Subcutaneous adipose tissue (tissue), 4 donors: ENCODE results near the gene PITPNC1. TPM values are rescaled to one million over a fixed set of nuclear protein-coding genes. Genes with fewer than 3 reads are reported as not detected.

Experiments used
- total RNA-seq, 4 donors: library from RNA; depleted of rRNA; stranded (reverse); fragments of >200 nt; gene quantifications; one replicate each; pipeline ENCODE4 v1.1.0, GENCODE V29; 2016
- TF ChIP-seq, protein P1 (sequence below): fragments of 450-650 bp; IDR thresholded peaks from one replicate; pipeline ENCODE4 v1.5.1; 2016; ENCODE audit warnings: low read depth, mild to moderate bottlenecking, control low read depth, antibody characterized with exemption, moderate library complexity

PITPNC1 gene
- total RNA-seq, 4 donors from 2014 or later = 12.1 to 26.8 (median 18.2) TPM

DNA sequence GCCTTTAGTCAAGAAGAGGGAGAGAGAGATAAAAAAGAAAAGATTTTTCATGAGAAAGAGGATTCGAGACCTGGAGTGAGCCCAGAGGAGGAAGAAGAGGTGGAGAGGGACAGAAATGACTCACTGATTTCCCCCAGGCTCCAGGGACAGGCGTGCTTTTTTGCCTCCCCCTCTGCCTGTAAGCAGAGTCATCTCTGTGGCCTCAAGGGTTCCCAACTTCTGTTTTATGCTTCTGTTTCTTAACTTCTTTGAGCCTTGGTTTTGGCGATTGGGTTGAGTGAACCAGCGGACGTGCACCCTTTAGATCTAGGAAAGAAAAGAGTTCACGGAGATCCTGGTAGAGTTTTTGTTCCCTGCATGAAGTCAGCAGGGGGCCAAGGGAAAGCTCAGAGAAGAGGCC lies 192.8 kb downstream of the PITPNC1 start:
- TF ChIP-seq, protein P1, sequence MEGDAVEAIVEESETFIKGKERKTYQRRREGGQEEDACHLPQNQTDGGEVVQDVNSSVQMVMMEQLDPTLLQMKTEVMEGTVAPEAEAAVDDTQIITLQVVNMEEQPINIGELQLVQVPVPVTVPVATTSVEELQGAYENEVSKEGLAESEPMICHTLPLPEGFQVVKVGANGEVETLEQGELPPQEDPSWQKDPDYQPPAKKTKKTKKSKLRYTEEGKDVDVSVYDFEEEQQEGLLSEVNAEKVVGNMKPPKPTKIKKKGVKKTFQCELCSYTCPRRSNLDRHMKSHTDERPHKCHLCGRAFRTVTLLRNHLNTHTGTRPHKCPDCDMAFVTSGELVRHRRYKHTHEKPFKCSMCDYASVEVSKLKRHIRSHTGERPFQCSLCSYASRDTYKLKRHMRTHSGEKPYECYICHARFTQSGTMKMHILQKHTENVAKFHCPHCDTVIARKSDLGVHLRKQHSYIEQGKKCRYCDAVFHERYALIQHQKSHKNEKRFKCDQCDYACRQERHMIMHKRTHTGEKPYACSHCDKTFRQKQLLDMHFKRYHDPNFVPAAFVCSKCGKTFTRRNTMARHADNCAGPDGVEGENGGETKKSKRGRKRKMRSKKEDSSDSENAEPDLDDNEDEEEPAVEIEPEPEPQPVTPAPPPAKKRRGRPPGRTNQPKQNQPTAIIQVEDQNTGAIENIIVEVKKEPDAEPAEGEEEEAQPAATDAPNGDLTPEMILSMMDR = no peak

DNA sequence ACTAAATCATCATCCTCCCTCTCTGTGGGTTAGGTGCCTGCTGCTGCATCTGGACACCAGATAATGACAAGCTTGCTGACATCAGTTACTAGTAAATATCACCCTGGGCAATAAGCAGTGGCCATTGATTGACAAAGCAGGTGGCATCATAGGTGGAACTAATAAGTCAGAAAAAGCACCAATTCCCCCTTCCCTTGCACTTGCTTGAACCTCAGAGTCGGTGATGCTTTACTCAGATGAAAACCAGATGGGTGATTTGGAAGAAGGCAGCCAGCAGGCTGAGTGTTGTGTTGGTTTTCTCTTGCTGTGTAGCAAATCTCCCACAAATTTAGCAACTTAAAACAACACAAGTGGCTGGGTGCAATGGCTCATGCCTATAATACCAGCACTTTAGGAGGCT lies 193.7 kb downstream of the PITPNC1 start:
- TF ChIP-seq, protein P1 = no peak

DNA sequence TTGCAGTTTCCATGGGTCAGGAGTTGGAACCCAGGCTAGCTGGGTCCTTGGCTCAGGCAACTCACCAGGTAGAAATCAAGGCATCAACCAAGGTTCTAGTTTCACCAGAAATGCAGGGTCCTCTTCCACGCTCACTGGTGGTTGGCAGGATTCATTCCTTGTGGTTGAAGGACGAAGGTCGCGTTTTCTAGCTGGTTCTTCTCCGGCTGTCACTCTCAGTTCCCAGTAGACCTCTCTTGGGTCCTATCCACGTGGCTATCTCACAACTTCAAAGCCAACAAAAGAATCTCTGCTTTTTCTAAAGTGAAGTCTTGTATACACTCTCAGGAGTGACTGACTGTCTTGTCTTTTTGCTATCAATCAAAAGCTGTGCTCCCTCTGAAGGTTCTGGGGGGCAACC lies 194.4 kb downstream of the PITPNC1 start:
- TF ChIP-seq, protein P1 = no peak

DNA sequence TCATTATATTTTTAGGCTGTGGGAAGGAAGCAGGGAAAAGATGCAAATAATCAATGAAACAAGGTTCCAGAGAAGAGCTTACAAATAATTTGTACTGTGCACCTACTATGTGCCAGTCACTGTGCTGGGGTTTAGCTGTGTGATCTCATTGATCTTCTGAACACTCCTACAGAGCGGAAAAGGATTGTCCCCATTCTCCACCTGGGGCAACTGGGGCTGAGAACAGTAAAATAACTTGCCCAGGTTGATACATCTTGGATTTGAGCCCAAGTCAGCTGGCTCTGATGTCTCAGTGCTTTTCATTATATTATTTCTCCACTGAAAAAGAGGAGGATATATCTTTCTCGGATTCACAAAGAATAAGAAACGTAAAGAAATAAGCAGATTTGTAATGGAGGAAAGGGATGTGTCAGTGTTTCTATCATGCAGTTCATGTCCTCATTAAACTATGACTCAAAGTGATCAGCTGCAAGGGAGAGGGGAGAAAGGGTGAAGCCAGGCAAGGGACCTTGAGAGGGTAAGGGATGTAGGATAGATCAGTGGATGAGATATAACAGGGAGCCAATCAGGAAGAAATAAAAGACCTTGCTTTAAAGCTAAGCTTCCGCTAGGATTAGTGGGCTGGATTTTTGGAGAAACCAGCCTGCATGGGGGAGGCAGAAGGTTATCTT lies 197.0 kb downstream of the PITPNC1 start:
- TF ChIP-seq, protein P1 = no peak

DNA sequence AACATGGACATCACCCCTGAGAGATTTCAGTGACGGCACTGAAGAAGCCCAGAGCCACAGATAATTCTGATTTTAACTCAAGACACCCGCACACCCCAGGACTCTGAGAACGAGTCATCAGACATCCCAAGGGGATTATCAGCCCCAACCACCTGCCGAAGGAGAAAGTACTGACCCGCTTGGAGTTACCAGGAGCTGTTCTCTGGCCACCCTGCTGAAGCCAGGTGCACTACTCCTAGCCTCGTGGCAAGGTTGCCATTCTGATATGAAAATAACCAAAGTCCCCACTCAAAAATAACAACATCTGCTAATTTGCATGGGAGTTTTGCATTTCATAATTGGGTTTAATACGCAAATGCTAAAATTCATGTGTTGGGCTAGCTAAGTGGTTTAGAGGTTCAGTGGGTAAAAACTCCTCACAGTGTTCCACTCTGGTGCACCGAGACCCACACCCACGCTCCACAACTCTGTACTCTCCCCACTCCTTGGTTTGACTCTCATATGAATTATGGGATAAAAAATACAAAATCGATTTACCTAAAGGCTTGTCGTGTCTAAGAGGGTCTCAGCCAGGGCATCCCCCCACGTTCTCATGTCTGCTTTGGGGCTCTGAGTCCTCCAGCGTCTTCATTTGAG lies 197.7 kb downstream of the PITPNC1 start:
- TF ChIP-seq, protein P1 = no peak

DNA sequence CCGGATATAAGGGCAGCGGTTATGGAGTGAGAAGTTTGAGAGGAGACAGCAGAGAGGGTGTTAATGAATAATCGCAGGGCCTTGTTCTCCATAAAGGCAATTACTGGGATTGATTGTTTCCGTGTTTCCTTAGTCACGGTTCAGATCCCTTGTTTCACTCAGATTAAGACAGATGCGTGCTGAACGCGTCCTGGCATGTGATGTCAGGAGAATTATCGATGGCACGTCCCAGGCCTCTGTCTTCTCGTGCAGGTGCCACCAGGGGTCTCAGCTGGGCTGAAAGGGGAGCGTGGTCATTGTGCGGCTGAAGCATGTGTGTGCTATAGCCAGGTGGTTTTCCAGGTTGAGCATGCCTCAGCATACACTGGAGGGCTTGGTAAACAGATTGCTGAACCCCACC lies 198.2 kb downstream of the PITPNC1 start:
- TF ChIP-seq, protein P1 = no peak

DNA sequence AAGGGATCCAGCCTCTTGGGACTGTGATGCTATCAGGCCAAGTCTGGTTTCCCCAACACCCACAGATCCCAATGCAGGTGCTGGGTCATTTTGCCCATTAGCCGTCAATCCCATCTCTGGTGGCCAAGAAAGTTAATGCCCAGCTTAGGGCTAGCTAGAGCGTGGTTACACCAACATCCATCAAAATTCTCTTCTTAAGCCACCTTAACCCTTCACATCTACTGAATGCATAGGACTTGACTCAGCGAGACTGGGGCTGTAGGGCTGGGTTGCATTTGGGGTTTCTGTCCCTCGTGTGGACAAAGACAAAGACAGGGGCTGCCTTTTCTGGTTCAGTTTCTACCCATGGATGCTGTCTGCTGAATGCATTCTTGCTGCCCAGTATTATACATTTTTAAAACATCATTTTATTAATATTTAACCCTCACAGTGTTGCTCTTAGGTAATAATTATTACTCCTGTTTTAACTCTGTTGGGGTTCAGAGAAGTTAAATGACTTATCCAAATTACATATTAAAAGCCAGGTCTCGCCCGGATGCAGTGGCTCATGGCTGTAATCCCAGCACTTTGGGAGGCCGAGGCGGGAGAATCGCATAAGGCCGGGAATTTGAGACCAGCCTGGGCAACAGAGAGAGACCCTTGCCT lies 199.5 kb downstream of the PITPNC1 start:
- TF ChIP-seq, protein P1 = no peak
